PC-9 (cell line): ENCODE results near the gene WNT9A. TPM values are rescaled to one million over a fixed set of nuclear protein-coding genes. Genes with fewer than 3 reads are reported as not detected.
"Not testable (repeated sequence)": the region's sequence is repeated elsewhere in the genome, so short reads cannot be mapped to it uniquely, and the experiment has no call there.

Experiments used
- BruUV-seq: library from RNA; stranded (reverse); fragments of 400-500 nt; replicated peaks from 2 replicates; lab custom pipeline; 2021; lab: Mats Ljungman, UMichigan
- CTCF ChIA-PET: fragments of 300-600 bp; sonication (Branson Sonifier 250); formaldehyde crosslinking; loops from one replicate; lab custom pipeline; 2022; ENCODE audit warnings: antibody characterized with exemption; lab: Charles Lee
- POLR2A ChIA-PET: fragments of 300-600 bp; sonication (Branson Sonifier 250); formaldehyde crosslinking; loops from one replicate; lab custom pipeline; 2022; ENCODE audit warnings: antibody characterized with exemption; ENCODE audit not compliant: unreplicated experiment; lab: Charles Lee
- DNase-seq, 2 experiments: peaks; one replicate each; pipeline versions ENCODE4 v3.0.0 to v3.0.0-alpha.2; 2015 to 2022; ENCODE audit warnings: mixed read lengths in 1 of 2
- H2AFZ ChIP-seq: fragments of 200-600 bp; sonication (generic); 2 replicates; pipeline ENCODE4 v1.8.1; 2017; ENCODE audit warnings: antibody characterized with exemption
- H3F3A ChIP-seq: fragments of 200-600 bp; sonication (generic); 2 replicates; pipeline ENCODE4 v1.8.1; 2017; ENCODE audit warnings: antibody characterized with exemption, mild to moderate bottlenecking, low read depth; ENCODE audit not compliant: insufficient read depth
- H3K27ac ChIP-seq: fragments of 200-600 bp; sonication (generic); 2 replicates; pipeline ENCODE4 v1.6.1; 2016; ENCODE audit warnings: mixed run types
- H3K27me3 ChIP-seq: fragments of 200-600 bp; sonication (generic); 2 replicates; pipeline ENCODE4 v1.6.1; 2016; ENCODE audit warnings: low read depth, mixed run types; ENCODE audit not compliant: insufficient read depth
- H3K36me3 ChIP-seq: fragments of 200-600 bp; sonication (generic); 2 replicates; pipeline ENCODE4 v1.6.1; 2016; ENCODE audit warnings: low read depth, mixed run types
- H3K4me1 ChIP-seq: fragments of 200-600 bp; sonication (generic); replicated peaks from 2 replicates; pipeline ENCODE4 v1.6.1; 2016; ENCODE audit warnings: mixed run types; ENCODE audit not compliant: insufficient read depth
- H3K4me2 ChIP-seq: fragments of 200-600 bp; sonication (generic); 2 replicates; pipeline ENCODE4 v1.6.1; 2017; ENCODE audit warnings: mixed run types
- H3K4me3 ChIP-seq: fragments of 200-600 bp; sonication (generic); 2 replicates; pipeline ENCODE4 v1.6.1; 2016; ENCODE audit warnings: mixed run types
- H3K79me2 ChIP-seq: fragments of 200-600 bp; sonication (generic); 2 replicates; pipeline ENCODE4 v1.6.1; 2017; ENCODE audit warnings: low read depth, mixed run types
- H3K9me2 ChIP-seq: fragments of 200-600 bp; sonication (generic); 2 replicates; pipeline ENCODE4 v1.8.1; 2017; ENCODE audit warnings: mild to moderate bottlenecking; ENCODE audit not compliant: insufficient read depth
- H3K9me3 ChIP-seq: fragments of 200-600 bp; sonication (generic); 2 replicates; pipeline ENCODE4 v1.8.1; 2016; ENCODE audit warnings: low read depth; ENCODE audit not compliant: insufficient read depth
- H4K20me1 ChIP-seq: fragments of 200-600 bp; sonication (generic); 2 replicates; pipeline ENCODE4 v1.8.1; 2017; ENCODE audit not compliant: insufficient read depth
- CTCF ChIP-seq: fragments of 200-600 bp; sonication (generic); conservative IDR thresholded peaks from 2 replicates; pipeline ENCODE4 v1.6.1; 2017; ENCODE audit warnings: mixed run types, antibody characterized with exemption, mild to moderate bottlenecking, moderate library complexity
- EZH2 ChIP-seq: fragments of 200-600 bp; sonication (generic); IDR thresholded peaks from 2 replicates; pipeline ENCODE4 v1.8.0; 2017; ENCODE audit warnings: antibody characterized with exemption, low read depth
- intact Hi-C: fragments of 100-400 bp; cut with micrococcal nuclease; formaldehyde crosslinking; loops from one replicate; pipeline ENCODE4 v1.10.0; 2022; ENCODE audit not compliant: unreplicated experiment
- total RNA-seq: library from RNA; stranded (reverse); gene quantifications from 2 replicates; pipeline ENCODE4 v1.2.3, GENCODE V29; 2021

WNT9A gene
- total RNA-seq, 1 experiment from 2014 or later = 42.4 TPM

GRCh38 chr1:227883641-227884301 is 64.0 kb downstream of the WNT9A start:
- Histone ChIP-seq H3K4me1 (0 out of 2 replicates have a peak, but pooled peaks cover 7% of the 10 kb centered on the region), H3K27ac (no peak overlapping the region), H3K4me2 (no peak overlapping the region), H3K36me3 (no peaks in the 10 kb centered on the region), H3K79me2 (no peaks in the 10 kb centered on the region), H2AFZ (no peak overlapping the region), H3K4me3 (no peak overlapping the region), H3F3A (no peaks in the 10 kb centered on the region), H4K20me1 (no peaks in the 10 kb centered on the region), H3K9me3 (no peaks in the 10 kb centered on the region; the same call in 1 of the 2 replicates), H3K27me3 (no peaks in the 10 kb centered on the region), H3K9me2 (no peaks in the 10 kb centered on the region)
- ChIA-PET POLR2A (no interaction called here), CTCF (interaction anchor here (0.5 to 0.7 kb wide), 2 partner anchors 24 to 168 kb away, joined by 3 to 5 read pairs; no protein-coding TSS in a partner anchor)
- TF ChIP-seq EZH2 (no peak), CTCF (no peak)
- intact Hi-C loops = no loop called here
- no peak for DNase-seq
- no TSS peak for BruUV-seq

- TF ChIP-seq CTCF (no peak), EZH2 (no peak)
- DNase-seq = no peak
- H3K9me2 ChIP-seq = no peaks in the 10 kb centered on the region
- POLR2A ChIA-PET = no interaction called here
- H3K4me2 ChIP-seq = no peak overlapping the region
- no peaks in the 10 kb centered on the region for H3K79me2 ChIP-seq
- no peaks in the 10 kb centered on the region for H3F3A ChIP-seq
- no peak overlapping the region for H2AFZ ChIP-seq
- BruUV-seq = no TSS peak
- H3K27ac ChIP-seq = no peak overlapping the region
- no peak overlapping the region for H3K4me3 ChIP-seq
- H3K27me3 ChIP-seq = no peaks in the 10 kb centered on the region
- H3K36me3 ChIP-seq = no peaks in the 10 kb centered on the region
- CTCF ChIA-PET = interaction anchor here (0.5 to 0.7 kb wide), 2 partner anchors 25 to 167 kb away, joined by 3 to 5 read pairs; no protein-coding TSS in a partner anchor
- H3K4me1 ChIP-seq = 0 out of 2 replicates have a peak, but pooled peaks cover 7% of the 10 kb centered on the region
- H4K20me1 ChIP-seq = no peaks in the 10 kb centered on the region
- intact Hi-C loops = no loop called here
- H3K9me3 ChIP-seq = no peaks in the 10 kb centered on the region; the same call in 1 of the 2 replicates
Measured at GRCh38 chr1:227883073-227883520, 64.6 kb downstream of the WNT9A start.

- Histone ChIP-seq H3K79me2 (no peaks in the 10 kb centered on the region), H3K4me3 (no peak overlapping the region), H3F3A (no peaks in the 10 kb centered on the region), H3K9me2 (no peaks in the 10 kb centered on the region), H3K4me2 (no peak overlapping the region), H4K20me1 (no peaks in the 10 kb centered on the region), H3K4me1 (0 out of 2 replicates have a peak, but pooled peaks cover under 1% of the 10 kb centered on the region), H3K36me3 (no peaks in the 10 kb centered on the region), H2AFZ (no peak overlapping the region), H3K9me3 (no peaks in the 10 kb centered on the region; the same call in 1 of the 2 replicates), H3K27me3 (no peaks in the 10 kb centered on the region), H3K27ac (no peak overlapping the region)
- DNase-seq = no peak
- no peak for TF ChIP-seq EZH2
- no peak for TF ChIP-seq CTCF
- POLR2A ChIA-PET = no interaction called here
- CTCF ChIA-PET = no interaction called here
- intact Hi-C loops = no loop called here
- no TSS peak for BruUV-seq
Measured at GRCh38 chr1:227880342-227880924, 67.3 kb downstream of the WNT9A start.

- H3K4me2 ChIP-seq, CTCF ChIA-PET, intact Hi-C loops, H3K9me3 ChIP-seq, H3K4me3 ChIP-seq, POLR2A ChIA-PET, H3K4me1 ChIP-seq, H2AFZ ChIP-seq, H3K36me3 ChIP-seq, H3K27ac ChIP-seq, H3F3A ChIP-seq, DNase-seq, BruUV-seq, H3K9me2 ChIP-seq, H3K79me2 ChIP-seq, H4K20me1 ChIP-seq: not testable (repeated sequence)
- peaks cover 15% of the 10 kb centered on the region for H3K27me3 ChIP-seq
Measured at GRCh38 chr1:227877810-227878209, 69.9 kb downstream of the WNT9A start.

GRCh38 chr1:227871892-227872291 is 75.8 kb downstream of the WNT9A start:
- H3K36me3 ChIP-seq, H3K9me2 ChIP-seq, DNase-seq, H4K20me1 ChIP-seq, H3K4me2 ChIP-seq, BruUV-seq, H3K27ac ChIP-seq, H2AFZ ChIP-seq, H3K4me1 ChIP-seq, H3K9me3 ChIP-seq, POLR2A ChIA-PET, H3F3A ChIP-seq, intact Hi-C loops, CTCF ChIA-PET, H3K79me2 ChIP-seq, H3K4me3 ChIP-seq: not testable (repeated sequence)
- peaks cover 45% of the 10 kb centered on the region for H3K27me3 ChIP-seq
